ENCODE measurements around the gene SEMA5A. TPM values are rescaled to one million over a fixed set of nuclear protein-coding genes. Genes with fewer than 3 reads are reported as not detected.

Gene SEMA5A
- total RNA-seq, 4 donors from 2014 or later, result 2.4 to 129 (median 10.0) TPM

DNA sequence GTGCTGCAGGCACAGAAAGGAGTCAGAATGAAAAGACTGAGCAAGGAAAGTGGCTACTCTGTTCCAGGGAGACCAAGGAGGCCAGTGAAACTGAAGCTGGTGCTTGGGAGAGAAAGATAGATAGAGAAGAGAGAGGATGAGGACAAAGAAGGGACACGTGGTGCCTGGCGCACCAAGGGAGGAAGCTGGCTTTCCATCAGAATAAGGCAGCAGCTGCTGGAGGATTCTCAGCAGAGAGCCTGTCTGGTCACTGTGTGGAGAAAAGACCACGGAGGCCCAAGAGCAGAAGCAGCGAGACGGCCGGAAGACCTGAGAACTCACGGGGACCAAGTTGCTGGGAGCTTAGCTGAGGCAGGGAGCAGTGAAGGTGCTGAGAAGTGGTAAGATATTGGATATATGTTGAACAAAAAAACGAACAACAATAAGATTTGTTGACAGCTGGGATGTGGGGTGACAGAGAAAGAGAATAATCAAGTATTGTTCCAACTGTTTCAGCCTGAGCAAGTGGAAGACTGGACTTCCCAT lies 116.1 kb downstream of the SEMA5A start:
- H3K9me3 ChIP-seq, result no peaks in the 10 kb centered on the region
- H3K27ac ChIP-seq, result no peak overlapping the region
- no peak for TF ChIP-seq POLR2A (IDR thresholded peaks at IDR 0.05)
- TF ChIP-seq, protein P1, sequence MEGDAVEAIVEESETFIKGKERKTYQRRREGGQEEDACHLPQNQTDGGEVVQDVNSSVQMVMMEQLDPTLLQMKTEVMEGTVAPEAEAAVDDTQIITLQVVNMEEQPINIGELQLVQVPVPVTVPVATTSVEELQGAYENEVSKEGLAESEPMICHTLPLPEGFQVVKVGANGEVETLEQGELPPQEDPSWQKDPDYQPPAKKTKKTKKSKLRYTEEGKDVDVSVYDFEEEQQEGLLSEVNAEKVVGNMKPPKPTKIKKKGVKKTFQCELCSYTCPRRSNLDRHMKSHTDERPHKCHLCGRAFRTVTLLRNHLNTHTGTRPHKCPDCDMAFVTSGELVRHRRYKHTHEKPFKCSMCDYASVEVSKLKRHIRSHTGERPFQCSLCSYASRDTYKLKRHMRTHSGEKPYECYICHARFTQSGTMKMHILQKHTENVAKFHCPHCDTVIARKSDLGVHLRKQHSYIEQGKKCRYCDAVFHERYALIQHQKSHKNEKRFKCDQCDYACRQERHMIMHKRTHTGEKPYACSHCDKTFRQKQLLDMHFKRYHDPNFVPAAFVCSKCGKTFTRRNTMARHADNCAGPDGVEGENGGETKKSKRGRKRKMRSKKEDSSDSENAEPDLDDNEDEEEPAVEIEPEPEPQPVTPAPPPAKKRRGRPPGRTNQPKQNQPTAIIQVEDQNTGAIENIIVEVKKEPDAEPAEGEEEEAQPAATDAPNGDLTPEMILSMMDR (IDR thresholded peaks at IDR 0.05), result no peak
- intact Hi-C loops (cut with DNase I; ENCODE audit: low total_unique reads), result no loop called here
- H3K36me3 ChIP-seq, result no peaks in the 10 kb centered on the region
- peaks cover 0 to 8% of the 10 kb centered on the region in 2 donors for H3K4me1 ChIP-seq
- no peaks in the 10 kb centered on the region for H3K27me3 ChIP-seq
- no peak overlapping the region for H3K4me3 ChIP-seq
- no peak for DNase-seq

DNA sequence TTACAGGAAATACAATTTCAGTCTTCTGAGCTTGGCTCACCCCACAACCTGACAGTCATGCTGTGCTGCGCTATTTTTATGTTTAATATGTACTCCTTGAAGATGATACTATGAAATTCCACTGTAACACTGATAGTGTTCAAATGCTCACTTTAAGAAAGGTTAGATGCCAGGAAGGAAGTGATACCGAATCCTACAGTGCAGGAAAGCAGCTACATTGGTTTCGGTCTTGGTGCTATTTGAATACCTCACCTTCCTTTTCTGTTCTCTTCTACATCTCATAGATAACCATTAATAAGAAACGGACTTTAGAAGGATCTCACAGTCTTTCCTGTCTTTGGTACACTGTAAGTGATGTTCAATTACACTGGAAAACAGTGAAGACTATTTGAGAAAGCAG lies 117.6 kb downstream of the SEMA5A start:
- Histone ChIP-seq H3K9me3 (no peaks in the 10 kb centered on the region), H3K4me3 (no peak overlapping the region), H3K36me3 (no peaks in the 10 kb centered on the region), H3K27ac (no peak overlapping the region), H3K27me3 (no peaks in the 10 kb centered on the region), H3K4me1 (peaks cover 0 to 8% of the 10 kb centered on the region in 2 donors)
- no peak for DNase-seq
- TF ChIP-seq, protein P1 (IDR thresholded peaks at IDR 0.05), result no peak
- no peak for TF ChIP-seq POLR2A (IDR thresholded peaks at IDR 0.05)
- intact Hi-C loops (cut with DNase I; ENCODE audit: low total_unique reads), result no loop called here

DNA sequence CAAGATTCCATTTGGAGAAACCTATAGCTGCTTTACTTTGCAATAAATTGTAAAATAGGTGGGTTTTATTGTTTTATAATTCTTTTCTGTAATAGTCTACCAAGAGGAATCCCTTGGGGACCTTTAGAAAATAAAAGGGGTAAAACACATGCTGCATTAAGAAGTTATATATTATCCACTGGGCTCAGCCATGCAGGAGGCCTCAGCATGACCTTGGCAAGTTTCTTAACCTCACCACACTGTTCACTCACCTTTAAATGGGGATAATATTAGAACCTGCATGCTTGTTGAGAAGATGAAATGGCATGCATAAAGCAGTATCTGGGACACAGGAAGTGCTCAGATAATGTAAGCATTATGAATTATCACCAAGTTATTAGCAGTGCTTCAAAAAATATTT lies 120.2 kb downstream of the SEMA5A start:
- Histone ChIP-seq H3K27ac (no peak overlapping the region), H3K4me3 (no peak overlapping the region), H3K36me3 (no peaks in the 10 kb centered on the region), H3K9me3 (no peaks in the 10 kb centered on the region), H3K27me3 (no peaks in the 10 kb centered on the region), H3K4me1 (no peaks in the 10 kb centered on the region)
- TF ChIP-seq, protein P1 (IDR thresholded peaks at IDR 0.05), result no peak
- TF ChIP-seq POLR2A (IDR thresholded peaks at IDR 0.05), result no peak
- no peak for DNase-seq
- intact Hi-C loops (cut with DNase I; ENCODE audit: low total_unique reads), result no loop called here

DNA sequence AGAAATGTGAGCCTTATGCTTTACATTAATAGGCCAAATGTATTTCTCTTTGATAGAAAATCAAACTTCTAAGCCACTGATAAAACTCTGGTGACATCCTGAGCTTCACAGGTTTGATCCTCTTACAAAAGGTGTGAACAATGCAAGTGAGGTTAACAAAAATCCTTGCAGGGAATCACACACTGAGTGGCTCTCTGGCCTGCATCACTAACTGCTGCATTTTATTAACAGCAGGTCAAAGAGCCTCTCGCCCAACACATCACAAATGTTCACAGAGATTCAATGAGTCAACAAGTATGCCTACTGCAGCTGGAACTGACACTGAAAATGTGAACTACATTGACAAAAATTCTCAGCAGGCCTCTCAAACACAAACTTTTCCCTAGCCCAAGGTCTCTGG lies 122.3 kb downstream of the SEMA5A start:
- TF ChIP-seq, protein P1 (IDR thresholded peaks at IDR 0.05), result no peak
- TF ChIP-seq POLR2A (IDR thresholded peaks at IDR 0.05), result no peak
- Histone ChIP-seq H3K27me3 (no peaks in the 10 kb centered on the region), H3K4me3 (no peak overlapping the region), H3K9me3 (no peaks in the 10 kb centered on the region), H3K4me1 (no peaks in the 10 kb centered on the region), H3K27ac (no peak overlapping the region), H3K36me3 (no peaks in the 10 kb centered on the region)
- no peak for DNase-seq
- intact Hi-C loops (cut with DNase I; ENCODE audit: low total_unique reads), result no loop called here

DNA sequence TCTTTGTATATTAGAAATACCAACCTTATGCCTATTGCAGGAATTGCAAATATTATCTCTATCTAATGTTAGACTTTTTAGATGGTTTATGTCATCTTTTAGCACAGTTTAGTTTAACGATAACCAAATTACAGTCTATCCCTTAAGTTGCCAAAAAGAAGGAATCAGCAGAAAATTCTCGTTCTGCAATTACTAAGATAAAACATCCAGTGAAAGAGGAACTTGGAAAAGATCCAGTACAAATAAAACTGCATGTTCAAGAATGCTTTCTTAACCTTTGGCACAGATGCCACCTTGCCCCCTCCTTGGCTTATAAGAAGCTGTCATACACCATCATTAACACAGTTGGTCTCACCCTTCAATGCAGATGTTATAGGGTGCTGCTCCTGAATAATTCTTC lies 124.0 kb downstream of the SEMA5A start:
- Histone ChIP-seq H3K27ac (no peak overlapping the region), H3K36me3 (no peaks in the 10 kb centered on the region), H3K4me3 (no peak overlapping the region), H3K27me3 (no peaks in the 10 kb centered on the region), H3K9me3 (no peaks in the 10 kb centered on the region), H3K4me1 (no peaks in the 10 kb centered on the region)
- DNase-seq, result no peak
- TF ChIP-seq, protein P1 (IDR thresholded peaks at IDR 0.05), result no peak
- TF ChIP-seq POLR2A (IDR thresholded peaks at IDR 0.05), result no peak
- intact Hi-C loops (cut with DNase I; ENCODE audit: low total_unique reads), result no loop called here

Data from uterus (tissue), 4 donors.